Vagina (tissue), 2 donors: Measurements from ENCODE around the gene SETBP1. TPM values are rescaled to one million over a fixed set of nuclear protein-coding genes. Genes with fewer than 3 reads are reported as not detected.

Experiments
- DNase-seq, 2 donors: peaks; one replicate each; pipeline ENCODE4 v3.0.0-alpha.2; 2017; ENCODE audit errors: extremely low spot score in 2 of 2
- H3K27ac ChIP-seq: fragments of 200-600 bp; sonication (generic); one replicate; pipeline ENCODE4 v1.5.1; 2019
- H3K27me3 ChIP-seq: fragments of 200-600 bp; sonication (generic); one replicate; pipeline ENCODE4 v1.5.1; 2019
- H3K36me3 ChIP-seq, 2 donors: fragments of 200-600 bp; sonication (generic); one replicate each; pipeline ENCODE4 v1.5.1; 2017 to 2019
- H3K4me1 ChIP-seq: fragments of 200-600 bp; sonication (generic); one replicate; pipeline ENCODE4 v1.5.1; 2019
- H3K4me3 ChIP-seq, 2 donors: fragments of 200-600 bp; sonication (generic); 1 replicate in 1 of 2; 2 replicates in 1 of 2; pipeline ENCODE4 v1.5.1; 2016 to 2019
- H3K9me3 ChIP-seq: fragments of 200-600 bp; sonication (generic); one replicate; pipeline ENCODE4 v1.5.1; 2019
- POLR2A ChIP-seq, 2 donors: fragments of 450-650 bp; IDR thresholded peaks; one replicate each; pipeline ENCODE4 v1.6.1; 2017; ENCODE audit warnings: antibody characterized with exemption in 2 of 2, mild to moderate bottlenecking in 2 of 2, moderate library complexity in 2 of 2
- POLR2AphosphoS5 ChIP-seq, 2 donors: sonication (generic); formaldehyde crosslinking; IDR thresholded peaks; one replicate each; pipeline ENCODE4 v1.9.0; 2017; ENCODE audit warnings: antibody characterized with exemption in 2 of 2, mild to moderate bottlenecking in 2 of 2, low read depth in 1 of 2; ENCODE audit not compliant: insufficient read depth in 1 of 2
- intact Hi-C: fragments of 100-400 bp; cut with DNase I; formaldehyde crosslinking; loops from one replicate; pipeline ENCODE4 v1.15.1; 2023
- total RNA-seq: library from RNA; depleted of rRNA; stranded (reverse); fragments of >200 nt; gene quantifications from one replicate; pipeline ENCODE4 v1.2.3, GENCODE V29; 2016
- TF ChIP-seq, protein P1 (sequence below), 3 experiments: fragments of 450-650 bp in 2 of 3; fragments of 200-600 bp in 1 of 3; sonication (generic) in 1 of 3; IDR thresholded peaks; one replicate each; pipeline ENCODE4 v1.5.1; 2017 to 2019; ENCODE audit warnings: antibody characterized with exemption in 3 of 3, mild to moderate bottlenecking in 2 of 3, moderate library complexity in 2 of 3

SETBP1 gene
- total RNA-seq, 1 donor from 2014 or later: 38.1 TPM

DNA sequence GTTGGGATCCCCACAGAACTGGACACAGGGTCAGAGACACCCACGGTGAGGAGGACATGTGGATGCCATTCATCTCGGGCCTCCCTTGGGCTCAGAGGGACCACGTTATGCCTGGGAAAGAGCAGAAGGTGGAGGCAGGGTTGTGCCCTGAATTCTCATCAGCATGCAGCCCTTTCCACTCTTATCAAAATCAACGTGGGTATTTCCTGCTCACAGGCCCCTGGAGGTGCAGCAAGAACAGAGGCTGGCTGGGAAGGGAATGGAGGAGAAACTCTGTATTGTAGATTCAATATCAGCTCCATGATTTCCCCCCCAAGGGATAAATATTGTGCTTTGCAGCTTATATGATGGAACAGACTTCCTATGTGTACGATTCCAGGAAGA, 90.9 kb downstream of the SETBP1 start:
- Histone ChIP-seq H3K27me3 (no peaks in the 10 kb centered on the region), H3K9me3 (no peaks in the 10 kb centered on the region), H3K36me3 (no peaks in the 10 kb centered on the region), H3K27ac (peak overlapping the region; percentile 49), H3K4me3 (no peak overlapping the region), H3K4me1 (peaks cover 22% of the 10 kb centered on the region)
- DNase-seq: no peak
- intact Hi-C loops: loop anchor here (10.0 kb wide), 1 partner anchor 87 kb away; the partner anchor contains the start of gene SETBP1
- no peak for TF ChIP-seq POLR2AphosphoS5 (IDR thresholded peaks at IDR 0.05; ENCODE audit: insufficient read depth in 1 of 2, low read depth in 1 of 2)
- TF ChIP-seq, protein P1, sequence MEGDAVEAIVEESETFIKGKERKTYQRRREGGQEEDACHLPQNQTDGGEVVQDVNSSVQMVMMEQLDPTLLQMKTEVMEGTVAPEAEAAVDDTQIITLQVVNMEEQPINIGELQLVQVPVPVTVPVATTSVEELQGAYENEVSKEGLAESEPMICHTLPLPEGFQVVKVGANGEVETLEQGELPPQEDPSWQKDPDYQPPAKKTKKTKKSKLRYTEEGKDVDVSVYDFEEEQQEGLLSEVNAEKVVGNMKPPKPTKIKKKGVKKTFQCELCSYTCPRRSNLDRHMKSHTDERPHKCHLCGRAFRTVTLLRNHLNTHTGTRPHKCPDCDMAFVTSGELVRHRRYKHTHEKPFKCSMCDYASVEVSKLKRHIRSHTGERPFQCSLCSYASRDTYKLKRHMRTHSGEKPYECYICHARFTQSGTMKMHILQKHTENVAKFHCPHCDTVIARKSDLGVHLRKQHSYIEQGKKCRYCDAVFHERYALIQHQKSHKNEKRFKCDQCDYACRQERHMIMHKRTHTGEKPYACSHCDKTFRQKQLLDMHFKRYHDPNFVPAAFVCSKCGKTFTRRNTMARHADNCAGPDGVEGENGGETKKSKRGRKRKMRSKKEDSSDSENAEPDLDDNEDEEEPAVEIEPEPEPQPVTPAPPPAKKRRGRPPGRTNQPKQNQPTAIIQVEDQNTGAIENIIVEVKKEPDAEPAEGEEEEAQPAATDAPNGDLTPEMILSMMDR (IDR thresholded peaks at IDR 0.05): no peak
- no peak for TF ChIP-seq POLR2A (IDR thresholded peaks at IDR 0.05)

DNA sequence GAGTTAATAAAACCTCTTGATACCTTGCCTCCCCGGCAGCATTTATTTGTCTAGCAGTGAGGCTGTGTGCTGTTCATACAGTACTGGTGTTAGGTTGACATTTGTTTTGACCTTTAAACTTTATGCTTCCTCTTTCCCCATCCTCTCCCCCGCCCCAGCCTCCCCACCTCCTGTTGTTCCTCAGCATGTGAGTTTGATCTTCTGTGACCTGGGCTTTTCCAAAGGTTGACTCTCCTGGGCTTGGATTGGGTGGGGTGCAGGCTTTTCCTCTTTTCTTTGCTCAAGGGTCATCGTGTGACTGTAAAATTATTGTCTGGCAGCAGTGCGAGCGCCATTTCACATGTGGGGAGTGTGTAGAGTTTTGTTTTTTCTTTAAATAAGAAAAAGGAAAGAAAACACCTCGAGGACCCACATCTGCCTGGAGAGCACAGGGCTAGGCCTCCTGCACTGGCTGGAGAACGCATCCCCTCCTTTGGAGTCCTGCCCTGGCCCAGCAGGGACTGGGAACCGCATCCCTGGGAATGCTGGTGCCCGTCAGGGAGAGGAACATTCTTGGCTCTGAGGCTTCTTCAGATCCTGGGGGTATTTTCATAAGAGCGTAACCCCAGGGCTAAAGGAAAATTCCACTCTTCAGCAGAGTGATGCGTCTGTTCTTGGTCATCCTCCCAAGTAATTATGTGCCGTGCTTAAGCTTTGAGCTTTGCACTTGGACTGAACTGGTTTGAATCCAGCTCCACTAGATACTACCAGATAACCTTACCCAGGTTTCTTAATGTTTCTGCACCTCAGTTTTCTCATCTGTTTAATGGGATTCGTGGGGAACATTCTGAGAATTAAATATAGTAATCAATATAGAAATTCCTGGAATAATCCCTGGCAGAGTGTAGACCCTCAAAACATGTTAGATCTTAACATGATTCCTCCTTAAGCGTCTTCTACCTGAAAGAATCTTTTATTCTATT, 91.5 kb downstream of the SETBP1 start:
- intact Hi-C loops: loop anchor here (10.0 kb wide), 1 partner anchor 87 kb away; the partner anchor contains the start of gene SETBP1
- H3K4me1 ChIP-seq: peaks cover 23% of the 10 kb centered on the region
- no peaks in the 10 kb centered on the region for H3K9me3 ChIP-seq
- H3K27me3 ChIP-seq: no peaks in the 10 kb centered on the region
- H3K27ac ChIP-seq: peak overlapping the region; percentile 49
- no peaks in the 10 kb centered on the region for H3K36me3 ChIP-seq
- TF ChIP-seq, protein P1 (IDR thresholded peaks at IDR 0.05): no peak
- peak in 1 of 2 donors; percentile 53 for TF ChIP-seq POLR2AphosphoS5 (IDR thresholded peaks at IDR 0.05; ENCODE audit: insufficient read depth in 1 of 2, low read depth in 1 of 2)
- TF ChIP-seq POLR2A (IDR thresholded peaks at IDR 0.05): no peak
- H3K4me3 ChIP-seq: no peak overlapping the region
- DNase-seq: no peak

DNA sequence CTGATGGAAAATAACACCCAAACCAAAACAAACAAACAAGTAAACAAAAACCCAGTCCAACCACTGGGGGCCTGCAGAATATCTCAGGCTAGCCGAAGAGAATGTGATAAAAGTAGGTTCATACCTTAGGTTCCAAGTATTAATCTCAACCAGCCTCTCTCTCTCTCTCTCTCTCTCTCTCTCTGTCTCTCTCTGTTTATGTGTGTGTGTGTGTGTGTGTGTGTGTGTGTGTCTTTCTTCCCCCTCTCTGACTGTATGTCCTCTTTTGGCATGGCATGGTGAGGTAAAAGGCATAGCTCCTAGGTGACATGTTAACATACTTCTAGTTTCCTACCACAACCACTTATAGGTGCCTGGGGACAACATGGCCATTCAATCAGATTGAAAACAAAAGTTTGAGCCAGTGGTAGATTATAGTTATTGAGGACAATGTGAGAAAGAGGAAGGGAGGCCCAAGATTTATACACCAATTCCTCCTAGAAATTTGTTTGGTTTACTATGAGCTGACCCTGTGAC, 93.0 kb downstream of the SETBP1 start:
- Histone ChIP-seq H3K9me3 (no peaks in the 10 kb centered on the region), H3K4me1 (peaks cover 38% of the 10 kb centered on the region), H3K27me3 (no peaks in the 10 kb centered on the region), H3K27ac (no peak overlapping the region), H3K4me3 (no peak overlapping the region), H3K36me3 (no peaks in the 10 kb centered on the region)
- intact Hi-C loops: loop anchor here (10.0 kb wide), 1 partner anchor 89 kb away; the partner anchor contains the start of gene SETBP1
- DNase-seq: no peak
- TF ChIP-seq POLR2A (IDR thresholded peaks at IDR 0.05): no peak
- TF ChIP-seq, protein P1 (IDR thresholded peaks at IDR 0.05): no peak
- no peak for TF ChIP-seq POLR2AphosphoS5 (IDR thresholded peaks at IDR 0.05; ENCODE audit: insufficient read depth in 1 of 2, low read depth in 1 of 2)

DNA sequence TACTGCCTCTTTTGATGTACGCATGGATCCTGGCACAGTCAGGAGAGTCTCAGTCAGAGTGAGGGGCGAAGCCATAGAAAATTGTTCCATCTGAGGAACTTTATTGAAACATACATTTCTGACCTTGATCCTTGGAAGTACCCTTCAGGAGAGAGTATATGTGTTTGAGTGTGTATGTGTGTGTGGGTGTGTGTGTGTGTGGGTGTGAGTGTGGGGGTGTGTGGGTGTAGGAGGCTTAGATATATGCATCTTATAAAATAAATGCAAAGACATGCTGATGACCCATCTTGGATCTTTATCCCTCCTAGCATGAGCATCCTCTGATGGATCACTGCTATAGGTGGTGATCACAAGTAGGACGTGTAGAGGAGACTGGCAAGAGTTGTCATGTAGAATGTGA, 93.5 kb downstream of the SETBP1 start:
- Histone ChIP-seq H3K4me3 (no peak overlapping the region), H3K4me1 (peaks cover 43% of the 10 kb centered on the region), H3K9me3 (no peaks in the 10 kb centered on the region), H3K36me3 (no peaks in the 10 kb centered on the region), H3K27me3 (no peaks in the 10 kb centered on the region), H3K27ac (no peak overlapping the region)
- no peak for DNase-seq
- TF ChIP-seq POLR2AphosphoS5 (IDR thresholded peaks at IDR 0.05; ENCODE audit: insufficient read depth in 1 of 2, low read depth in 1 of 2) (no peak), POLR2A (IDR thresholded peaks at IDR 0.05) (no peak)
- TF ChIP-seq, protein P1 (IDR thresholded peaks at IDR 0.05): no peak
- intact Hi-C loops: loop anchor here (10.0 kb wide), 1 partner anchor 89 kb away; the partner anchor contains the start of gene SETBP1
